H1 (cell line): Measurements from ENCODE around the gene TMEM135. TPM values are rescaled to one million over a fixed set of nuclear protein-coding genes. Genes with fewer than 3 reads are reported as not detected.
"Not testable (repeated sequence)": the region's sequence is repeated elsewhere in the genome, so short reads cannot be mapped to it uniquely, and the experiment has no call there.

Experiments
- CTCF ChIA-PET: fragments of 300-600 bp; sonication (Branson Sonifier 250); formaldehyde crosslinking; loops from one replicate; lab custom pipeline; 2021; ENCODE audit not compliant: partially characterized antibody; lab: Charles Lee
- POLR2A ChIA-PET: fragments of 300-600 bp; sonication (Branson Sonifier 250); formaldehyde crosslinking; loops from one replicate; lab custom pipeline; 2021; ENCODE audit warnings: inconsistent platforms; ENCODE audit not compliant: partially characterized antibody; lab: Charles Lee
- DNase-seq, 2 experiments: peaks; one replicate each; pipeline versions ENCODE4 v3.0.0 to v3.0.0-alpha.2; 2010 to 2022; ENCODE audit warnings: low spot score in 2 of 2, low read depth in 1 of 2, mixed read lengths in 1 of 2
- FAIRE-seq: peaks from 2 replicates; lab custom pipeline; 2011; peaks lifted over from hg19 to GRCh38; lab: Jason Lieb, UNC
- H2AFZ ChIP-seq: 2 replicates; pipeline ENCODE4 v1.8.1; 2012; ENCODE audit warnings: low read length, inconsistent platforms
- H2AK5ac ChIP-seq: 2 replicates; pipeline ENCODE4 v1.6.1; 2013; ENCODE audit warnings: low read depth, low read length
- H2BK120ac ChIP-seq: replicated peaks from 2 replicates; pipeline ENCODE3; 2013; ENCODE audit warnings: low read depth, low read length, inconsistent platforms
- H2BK12ac ChIP-seq: 2 replicates; pipeline ENCODE4 v1.6.1; 2013; ENCODE audit warnings: low read depth, low read length
- H2BK15ac ChIP-seq: 2 replicates; pipeline ENCODE4 v1.6.1; 2013; ENCODE audit warnings: low read length
- H2BK20ac ChIP-seq: 2 replicates; pipeline ENCODE4 v1.6.1; 2013; ENCODE audit warnings: low read length
- H2BK5ac ChIP-seq: 2 replicates; pipeline ENCODE4 v1.6.1; 2013; ENCODE audit warnings: low read depth, low read length
- H3K14ac ChIP-seq: 2 replicates; pipeline ENCODE4 v1.6.1; 2013; ENCODE audit warnings: inconsistent platforms; ENCODE audit not compliant: insufficient read length
- H3K18ac ChIP-seq: 2 replicates; pipeline ENCODE4 v1.6.1; 2013; ENCODE audit warnings: low read length; ENCODE audit errors: extremely low read depth
- H3K23ac ChIP-seq: 2 replicates; pipeline ENCODE4 v1.6.1; 2013; ENCODE audit warnings: inconsistent platforms; ENCODE audit not compliant: insufficient read length
- H3K23me2 ChIP-seq: 2 replicates; pipeline ENCODE4 v1.6.1; 2013; ENCODE audit warnings: low read depth, low read length
- H3K27ac ChIP-seq: 2 replicates; pipeline ENCODE4 v1.6.1; 2011; ENCODE audit warnings: low read depth, low read length, inconsistent platforms
- H3K27me3 ChIP-seq, 4 experiments: replicated peaks in 1 of 4; 1 replicate in 1 of 4; 2 replicates in 3 of 4; pipeline versions ENCODE4 v1.6.1 to v1.8.1; 2011 to 2013; ENCODE audit warnings: low read length in 3 of 4, mild to moderate bottlenecking in 3 of 4, inconsistent platforms in 2 of 4, mixed read lengths in 2 of 4, moderate library complexity in 1 of 4; ENCODE audit not compliant: control insufficient read depth in 3 of 4, insufficient read depth in 3 of 4; ENCODE audit errors: extremely low read depth in 1 of 4
- H3K36me3 ChIP-seq, 4 experiments: 2 replicates each; pipeline versions ENCODE4 v1.6.1 to v1.8.1; 2011 to 2013; ENCODE audit warnings: mild to moderate bottlenecking in 4 of 4, low read length in 3 of 4, moderate library complexity in 2 of 4, control low read depth in 1 of 4, inconsistent platforms in 1 of 4; ENCODE audit not compliant: insufficient read depth in 4 of 4, control insufficient read depth in 2 of 4
- H3K4ac ChIP-seq: replicated peaks from 2 replicates; pipeline ENCODE3; 2013; ENCODE audit warnings: low read length, low read depth, mixed read lengths, inconsistent platforms; ENCODE audit not compliant: insufficient read length
- H3K4me1 ChIP-seq, 4 experiments: replicated peaks in 1 of 4; 1 replicate in 1 of 4; 2 replicates in 3 of 4; pipeline versions ENCODE4 v1.6.1 to v1.8.1; 2011 to 2013; ENCODE audit warnings: low read length in 3 of 4, inconsistent platforms in 2 of 4, mixed read lengths in 1 of 4; ENCODE audit not compliant: insufficient read depth in 4 of 4, control insufficient read depth in 3 of 4
- H3K4me2 ChIP-seq, 2 experiments: 2 replicates each; pipeline versions ENCODE4 v1.6.1 to v1.8.1; 2011 to 2013; ENCODE audit warnings: low read depth in 2 of 2, low read length in 2 of 2, control low read depth in 1 of 2, inconsistent platforms in 1 of 2, mild to moderate bottlenecking in 1 of 2; ENCODE audit not compliant: insufficient read depth in 1 of 2
- H3K4me3 ChIP-seq, 4 experiments: fragments of 200-600, 300-600 bp in 1 of 4; sonication (generic), shearing (Covaris generic), sonication (Bioruptor Twin) in 1 of 4; 2 replicates each; pipeline versions ENCODE4 v1.5.1 to v1.8.1; 2011 to 2016; ENCODE audit warnings: low read length in 4 of 4, low read depth in 3 of 4, control low read depth in 2 of 4, inconsistent platforms in 2 of 4, mild to moderate bottlenecking in 2 of 4, mixed read lengths in 1 of 4, moderate library complexity in 1 of 4; ENCODE audit not compliant: insufficient read depth in 2 of 4; ENCODE audit errors: extremely low read depth in 1 of 4
- H3K56ac ChIP-seq: replicated peaks from 2 replicates; pipeline ENCODE3; 2013; ENCODE audit warnings: low read depth, mild to moderate bottlenecking, mixed read lengths, low read length, inconsistent platforms; ENCODE audit not compliant: insufficient read length
- H3K79me1 ChIP-seq: 2 replicates; pipeline ENCODE4 v1.6.1; 2013; ENCODE audit warnings: low read depth, low read length, control low read depth
- H3K79me2 ChIP-seq, 2 experiments: 2 replicates each; pipeline versions ENCODE4 v1.6.1 to v1.8.1; 2012 to 2013; ENCODE audit warnings: low read length in 2 of 2, mild to moderate bottlenecking in 2 of 2, inconsistent platforms in 1 of 2; ENCODE audit not compliant: insufficient read depth in 2 of 2, control insufficient read depth in 1 of 2
- H3K9ac ChIP-seq, 4 experiments: replicated peaks in 1 of 4; 1 replicate in 1 of 4; 2 replicates in 3 of 4; pipeline versions ENCODE4 v1.6.1 to v1.8.1; 2011 to 2013; ENCODE audit warnings: low read depth in 3 of 4, low read length in 3 of 4, control low read depth in 2 of 4, mild to moderate bottlenecking in 2 of 4, moderate library complexity in 2 of 4, inconsistent platforms in 1 of 4; ENCODE audit errors: extremely low read depth in 1 of 4
- H3K9me3 ChIP-seq, 2 experiments: 2 replicates each; pipeline versions ENCODE4 v1.6.1 to v1.8.1; 2012 to 2013; ENCODE audit warnings: mild to moderate bottlenecking in 2 of 2, moderate library complexity in 2 of 2, control low read depth in 1 of 2, inconsistent platforms in 1 of 2, low read depth in 1 of 2, low read length in 1 of 2, mixed read lengths in 1 of 2; ENCODE audit not compliant: insufficient read depth in 2 of 2
- H4K20me1 ChIP-seq, 2 experiments: replicated peaks in 1 of 2; 2 replicates each; pipeline versions ENCODE3 to v1.8.1; 2011 to 2013; ENCODE audit warnings: inconsistent platforms in 2 of 2, low read length in 2 of 2, mild to moderate bottlenecking in 1 of 2; ENCODE audit not compliant: insufficient read depth in 2 of 2, control insufficient read depth in 1 of 2
- H4K5ac ChIP-seq: 2 replicates; pipeline ENCODE4 v1.6.1; 2013; ENCODE audit warnings: low read length, low read depth, mixed read lengths, inconsistent platforms; ENCODE audit not compliant: insufficient read length
- H4K8ac ChIP-seq: 2 replicates; pipeline ENCODE4 v1.8.0; 2013; ENCODE audit warnings: mild to moderate bottlenecking, moderate library complexity, low read length, inconsistent platforms; ENCODE audit not compliant: insufficient read depth; ENCODE audit errors: extremely low read depth
- H4K91ac ChIP-seq: replicated peaks from 2 replicates; pipeline ENCODE3; 2013; ENCODE audit warnings: low read length, mixed read lengths, inconsistent platforms; ENCODE audit not compliant: insufficient read length
- WGBS, 2 experiments: shearing (Covaris generic) in 1 of 2; methylation state at CpG; one replicate each; pipeline versions ENCODE4 v1.1.6 to v1.1.7; 2013 to 2015; ENCODE audit warnings: low lambda C conversion rate in 2 of 2, mixed read lengths in 2 of 2, inconsistent platforms in 1 of 2, low coverage in 1 of 2, missing lambda C conversion rate in 1 of 2; ENCODE audit not compliant: insufficient replicate concordance in 2 of 2, insufficient coverage in 1 of 2, insufficient read length in 1 of 2; ENCODE audit errors: extremely low coverage in 1 of 2, missing lambda C conversion rate in 1 of 2; 5-methylcytosine and 5-hydroxymethylcytosine counted together
- polyA plus RNA-seq, 7 experiments: library from polyadenylated mRNA; depleted of rRNA in 3 of 7; stranded (reverse) in 5 of 7; unstranded in 2 of 7; fragments of >200 nt in 5 of 7; fragments of 200-250 nt in 2 of 7; gene quantifications; 1 replicate in 5 of 7; 2 replicates in 1 of 7; 4 replicates in 1 of 7; pipeline versions ENCODE4 v1.2.1 to v1.2.3, GENCODE V29; 2011 to 2013; ENCODE audit warnings: missing spikeins in 2 of 7, mixed read lengths in 2 of 7
- total RNA-seq: library from RNA; stranded (reverse); fragmentation: NEBNext Ultra II Directional; extraction: Animal tissue kit (Norgen Biotek cat#: 25700); gene quantifications from 2 replicates; pipeline ENCODE4 v1.2.1, GENCODE V29; 2021

TMEM135 gene
- total and polyA plus RNA-seq, 2 of the 8 experiments (the other 6 are each of a cell fraction or from before 2014, with no cell fraction given) = 9.3 to 31.3 TPM

- H3K23me2 ChIP-seq, FAIRE-seq, H2BK20ac ChIP-seq, H3K14ac ChIP-seq, H3K9me3 ChIP-seq, H3K9ac ChIP-seq, H3K4ac ChIP-seq, H2BK15ac ChIP-seq, H2AFZ ChIP-seq, H3K4me1 ChIP-seq, H3K79me1 ChIP-seq, H3K4me3 ChIP-seq, H3K27ac ChIP-seq, H2AK5ac ChIP-seq, H3K56ac ChIP-seq, H3K4me2 ChIP-seq, POLR2A ChIA-PET, H3K79me2 ChIP-seq, H3K36me3 ChIP-seq, H2BK5ac ChIP-seq, H4K8ac ChIP-seq, CTCF ChIA-PET, H4K5ac ChIP-seq, H3K27me3 ChIP-seq, H2BK120ac ChIP-seq, H3K23ac ChIP-seq, H4K91ac ChIP-seq, H3K18ac ChIP-seq, H2BK12ac ChIP-seq, DNase-seq, H4K20me1 ChIP-seq: not testable (repeated sequence)
- WGBS, 2 experiments = 95% methylated on average over 3 of the region's 3 CpGs; no CpG with 5 or more reads in 1 of the 2 experiments
These were observed 151.2 kb downstream of the TMEM135 start for GRCh38 chr11:87188921-87189320.
